CD4-positive, alpha-beta T cell treated with Interleukin-12 subunit alpha and Interleukin-12 subunit beta, for 1 hour (primary cell): ENCODE data around the gene STRA8.

Experiments used
- DNase-seq: peaks from one replicate; pipeline ENCODE4 v3.0.0-alpha.2; 2020

Gene STRA8

DNA sequence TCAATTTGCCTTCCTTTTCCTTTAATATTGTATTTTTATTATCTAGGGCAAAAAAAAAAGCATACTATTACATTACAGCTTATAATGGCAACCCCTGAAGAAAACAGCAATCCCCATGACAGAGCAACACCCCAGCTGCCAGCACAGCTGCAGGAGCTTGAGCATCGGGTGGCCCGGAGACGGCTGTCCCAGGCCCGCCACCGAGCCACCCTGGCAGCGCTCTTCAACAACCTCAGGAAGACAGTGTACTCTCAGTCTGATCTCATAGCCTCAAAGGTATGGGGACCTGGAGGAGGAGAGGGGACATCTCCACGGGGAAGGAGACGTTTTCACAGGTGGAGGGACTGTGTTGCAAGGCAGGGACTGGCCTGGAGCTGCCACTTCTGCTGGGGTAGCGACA is 6.8 kb downstream of the STRA8 start:
- DNase-seq, result no peak

GRCh38 chr7:135242096-135242684 is 8.6 kb downstream of the STRA8 start:
- DNase-seq, result no peak

- no peak for DNase-seq
Observed at GRCh38 chr7:135245226-135246190, 11.9 kb downstream of the STRA8 start.

- DNase-seq, result no peak
Observed at GRCh38 chr7:135246191-135246825, 12.7 kb downstream of the STRA8 start.

- DNase-seq, result no peak
Observed at GRCh38 chr7:135247746-135248471, 14.3 kb downstream of the STRA8 start.

DNA sequence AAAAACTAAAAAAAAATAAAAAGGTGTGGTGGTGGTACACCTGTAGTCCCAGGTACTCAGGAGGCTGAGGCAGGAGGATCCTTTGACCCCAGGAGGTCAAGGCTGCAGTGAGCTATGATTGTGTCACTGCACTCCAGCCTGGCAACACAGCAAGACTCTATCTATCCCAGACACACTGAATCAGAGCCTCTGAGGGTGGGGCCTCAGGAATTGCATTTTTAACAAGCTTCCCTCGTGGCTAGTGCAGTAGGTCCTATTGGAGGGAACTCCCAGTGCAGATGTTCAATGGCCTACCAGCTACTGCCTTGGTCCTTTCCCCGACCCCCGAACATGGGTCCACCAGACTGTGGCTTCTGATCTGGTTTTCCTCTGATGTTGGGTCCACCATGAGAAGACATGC is 14.9 kb downstream of the STRA8 start:
- DNase-seq, result no peak

DNA sequence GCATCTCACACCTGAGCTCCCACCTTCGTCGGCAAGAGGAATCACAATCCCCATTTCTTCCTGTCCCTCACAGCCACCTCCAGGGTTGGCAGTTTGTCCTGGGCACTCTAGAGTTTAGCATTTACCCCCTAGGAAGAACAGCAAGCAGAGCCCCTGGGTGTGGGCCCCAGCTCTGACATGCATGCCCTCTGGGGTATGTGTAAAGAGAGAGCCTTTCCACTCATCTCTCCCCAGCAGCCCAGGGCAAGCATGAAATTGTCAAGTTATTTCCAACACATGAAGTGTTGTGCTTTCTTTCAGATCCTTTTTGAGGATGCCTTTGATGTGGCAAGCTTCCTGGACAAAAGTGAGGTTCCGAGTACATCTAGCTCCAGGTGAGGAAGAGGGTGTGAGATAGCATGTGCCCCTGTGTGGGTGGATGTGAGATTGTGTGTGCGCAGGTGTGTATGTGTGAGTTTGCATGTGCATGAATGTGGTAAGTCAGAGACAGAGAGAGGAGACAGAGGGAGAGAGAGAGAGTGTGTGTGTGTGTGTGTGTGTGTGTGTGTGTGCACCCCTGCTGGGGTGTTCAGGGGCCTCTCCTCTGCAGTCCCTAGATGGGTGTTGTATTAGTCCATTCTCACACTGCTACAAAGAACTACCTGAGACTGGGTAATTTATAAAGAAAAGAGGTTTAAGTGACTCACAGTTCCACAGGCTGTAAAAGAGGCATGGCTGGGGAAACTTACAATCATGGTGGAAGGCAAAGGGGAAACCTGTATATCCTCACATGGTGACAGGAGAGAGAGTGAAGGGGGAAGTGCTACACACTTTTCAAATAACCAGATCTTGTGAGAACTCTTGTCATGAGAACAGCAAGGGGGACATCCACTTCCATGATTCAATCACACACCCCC is 18.1 kb downstream of the STRA8 start:
- no peak for DNase-seq

- DNase-seq, result peak; percentile 6
Observed at GRCh38 chr7:135253851-135254771, 20.5 kb downstream of the STRA8 start.

- no peak for DNase-seq
Observed at GRCh38 chr7:135257790-135258189, 24.2 kb downstream of the STRA8 start.

DNA sequence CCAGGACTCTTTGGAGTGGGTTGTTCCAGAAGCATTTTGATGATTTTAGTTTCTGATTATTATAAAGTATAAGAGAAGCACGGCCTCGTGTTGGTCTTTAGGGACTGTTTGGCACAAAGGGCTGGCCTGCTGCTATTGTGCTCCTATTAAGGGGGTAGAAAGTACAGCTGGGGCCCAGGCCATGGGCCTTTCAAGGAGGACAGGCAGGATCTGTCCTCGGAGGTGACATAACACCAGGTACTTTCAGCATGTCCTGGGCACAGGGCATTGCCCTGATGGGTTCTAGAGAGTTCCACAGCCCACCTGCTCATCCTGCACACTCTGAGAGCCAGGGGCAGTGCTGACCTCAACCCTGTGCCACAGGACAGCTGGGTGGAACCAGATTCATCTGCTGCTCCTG is 24.9 kb downstream of the STRA8 start:
- no peak for DNase-seq

DNA sequence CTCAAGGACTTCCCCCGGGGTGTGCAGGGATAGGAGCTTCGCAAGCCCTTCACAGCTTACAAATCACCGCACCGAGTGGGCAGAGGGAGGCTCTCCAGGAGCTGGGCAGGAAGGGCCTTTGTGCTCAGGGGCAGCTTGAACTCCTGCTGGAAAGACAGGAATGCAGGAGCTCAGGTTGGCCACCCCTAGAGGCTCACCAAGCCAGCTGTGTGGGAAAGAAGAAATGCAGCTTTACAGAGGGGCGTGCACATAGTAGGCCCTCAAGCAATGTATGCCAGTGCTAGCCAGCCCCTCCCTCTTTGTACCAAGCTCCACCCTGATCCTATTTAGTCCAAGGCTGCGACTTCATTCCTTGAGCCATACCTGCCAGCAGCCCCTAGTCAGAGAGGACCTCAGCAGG is 26.1 kb downstream of the STRA8 start:
- DNase-seq, result no peak

DNA sequence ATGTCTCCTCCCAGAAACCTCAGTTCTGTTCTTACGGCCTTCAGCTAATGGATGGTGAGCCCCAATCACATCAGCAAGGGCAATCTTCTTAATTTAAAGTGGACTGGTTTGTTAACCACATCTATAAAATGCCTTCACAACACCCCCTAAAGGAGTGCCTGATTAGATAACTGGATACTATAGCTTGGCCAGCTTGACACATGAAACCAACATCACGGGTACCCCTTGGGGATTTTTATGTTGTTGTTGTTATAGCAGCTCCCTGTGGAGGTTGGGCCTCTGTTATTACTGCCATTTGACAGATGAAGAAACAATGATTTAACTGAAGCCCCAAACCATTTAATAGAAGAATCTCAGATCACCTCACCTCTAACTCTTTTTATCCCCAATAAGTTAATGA is 26.8 kb downstream of the STRA8 start:
- no peak for DNase-seq

- DNase-seq, result no peak
Observed at GRCh38 chr7:135260930-135261721, 27.5 kb downstream of the STRA8 start.

DNA sequence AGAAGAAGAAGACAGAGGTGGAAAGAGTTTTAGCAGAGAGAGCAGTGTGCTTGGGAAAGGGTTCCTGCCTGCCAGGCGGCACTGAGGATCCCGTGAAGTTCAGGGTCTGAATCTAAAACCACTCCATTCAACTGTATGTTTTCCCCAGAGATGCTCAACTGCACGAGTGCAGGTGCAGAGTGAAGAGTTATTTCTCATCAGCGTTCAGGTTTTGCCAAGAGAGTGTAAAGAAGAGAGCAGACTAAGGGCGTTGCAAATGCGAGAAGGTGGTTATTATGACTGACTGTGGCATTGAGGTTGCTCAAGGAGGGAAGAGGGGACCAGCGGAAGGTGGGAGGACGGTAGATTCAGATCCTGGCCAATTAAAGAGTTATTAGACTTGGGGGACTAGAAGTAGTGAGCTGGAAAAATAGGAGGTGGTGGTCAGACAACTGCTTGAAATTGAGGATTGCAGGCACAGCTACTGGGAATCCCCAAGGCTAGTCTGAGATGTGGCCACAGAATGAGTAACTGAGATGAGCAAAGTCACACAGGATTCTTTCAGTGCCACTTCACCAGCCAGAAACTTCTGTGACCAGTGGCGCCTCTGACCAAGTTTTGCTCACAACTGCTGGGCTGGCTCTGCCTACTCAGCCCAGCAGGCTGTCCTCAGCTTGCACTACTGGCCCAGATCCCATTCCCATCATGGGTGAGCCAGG is 29.1 kb downstream of the STRA8 start:
- no peak for DNase-seq

DNA sequence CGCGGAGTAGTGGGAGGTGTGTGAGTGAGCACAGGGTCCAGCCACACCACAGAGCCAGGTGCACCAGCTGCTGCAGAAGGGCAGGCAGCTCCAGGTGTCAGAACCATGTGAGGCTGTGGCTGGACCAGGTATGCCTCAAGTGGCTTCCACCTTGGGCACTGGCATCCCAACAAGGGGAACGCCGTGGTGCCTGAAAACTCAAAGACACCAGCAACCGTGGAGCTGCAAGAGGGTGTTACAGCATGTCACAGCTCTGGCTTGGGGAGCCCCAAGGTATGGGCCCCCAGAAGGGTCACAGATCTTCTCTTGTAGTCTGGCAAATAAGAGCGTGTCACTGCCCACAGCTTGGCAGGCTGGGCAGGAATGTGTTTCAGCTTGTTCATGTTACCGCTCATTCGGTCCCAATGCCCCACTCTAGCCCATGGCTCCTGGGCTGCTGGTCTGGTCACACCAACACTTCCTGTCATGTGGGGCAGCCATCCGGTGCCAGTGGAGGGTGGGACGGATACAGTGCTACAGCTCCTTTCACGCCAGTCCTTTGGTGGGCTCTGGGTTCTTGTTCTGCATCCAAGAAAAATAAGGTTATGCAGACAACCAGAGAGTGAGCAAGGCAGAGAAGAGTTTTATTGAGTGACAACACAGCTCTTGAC is 29.8 kb downstream of the STRA8 start:
- no peak for DNase-seq

DNA sequence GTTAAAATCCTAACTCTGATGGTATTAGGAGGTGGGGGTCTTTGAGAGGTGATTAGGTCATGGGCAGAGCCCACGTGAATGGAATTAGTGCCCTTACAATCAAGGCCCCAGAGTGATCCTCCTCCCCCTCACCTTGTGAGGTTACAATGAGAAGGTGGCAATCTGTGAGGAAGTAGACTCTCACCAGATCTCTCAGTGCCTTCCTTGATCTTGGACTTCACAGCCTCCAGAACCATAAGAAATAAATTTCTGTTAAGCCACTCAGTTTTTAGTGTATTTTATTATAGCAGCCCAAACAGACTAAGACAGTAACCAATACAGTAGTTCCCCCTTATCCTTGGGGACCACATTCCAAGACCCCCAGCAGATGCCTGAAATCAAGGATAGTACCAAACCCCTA is 32.0 kb downstream of the STRA8 start:
- no peak for DNase-seq

DNA sequence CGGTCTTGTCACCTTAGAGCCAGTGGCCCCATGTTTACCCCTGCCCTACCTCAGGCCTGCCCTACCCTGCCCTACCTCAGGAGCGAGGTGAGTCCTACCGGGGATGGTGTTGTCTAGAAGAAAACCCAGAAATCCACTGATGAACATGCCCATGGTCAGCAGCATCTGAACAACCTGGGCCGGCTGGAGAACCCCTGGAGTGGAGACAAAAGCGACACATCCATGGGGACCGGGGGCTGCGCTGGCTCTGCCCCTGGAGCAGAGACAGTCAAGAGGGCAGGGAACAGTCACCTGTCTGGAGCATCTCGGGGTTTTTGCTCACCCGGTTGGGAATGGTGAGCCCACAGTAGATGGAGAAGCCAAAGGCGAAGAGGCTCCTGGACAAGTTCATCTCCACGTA is 36.3 kb downstream of the STRA8 start:
- no peak for DNase-seq

GRCh38 chr7:135270577-135271254 is 37.1 kb downstream of the STRA8 start:
- DNase-seq, result no peak
